GM18517 (cell line): Measurements from ENCODE around the gene TRPC4AP.

ENCODE experiments used
- ATAC-seq: cut with Tn5 transposase; IDR thresholded peaks from one replicate; pipeline ENCODE4 v1.9.1; 2021; ENCODE audit warnings: mild to moderate bottlenecking, moderate library complexity; ENCODE audit not compliant: unreplicated experiment

TRPC4AP gene

DNA sequence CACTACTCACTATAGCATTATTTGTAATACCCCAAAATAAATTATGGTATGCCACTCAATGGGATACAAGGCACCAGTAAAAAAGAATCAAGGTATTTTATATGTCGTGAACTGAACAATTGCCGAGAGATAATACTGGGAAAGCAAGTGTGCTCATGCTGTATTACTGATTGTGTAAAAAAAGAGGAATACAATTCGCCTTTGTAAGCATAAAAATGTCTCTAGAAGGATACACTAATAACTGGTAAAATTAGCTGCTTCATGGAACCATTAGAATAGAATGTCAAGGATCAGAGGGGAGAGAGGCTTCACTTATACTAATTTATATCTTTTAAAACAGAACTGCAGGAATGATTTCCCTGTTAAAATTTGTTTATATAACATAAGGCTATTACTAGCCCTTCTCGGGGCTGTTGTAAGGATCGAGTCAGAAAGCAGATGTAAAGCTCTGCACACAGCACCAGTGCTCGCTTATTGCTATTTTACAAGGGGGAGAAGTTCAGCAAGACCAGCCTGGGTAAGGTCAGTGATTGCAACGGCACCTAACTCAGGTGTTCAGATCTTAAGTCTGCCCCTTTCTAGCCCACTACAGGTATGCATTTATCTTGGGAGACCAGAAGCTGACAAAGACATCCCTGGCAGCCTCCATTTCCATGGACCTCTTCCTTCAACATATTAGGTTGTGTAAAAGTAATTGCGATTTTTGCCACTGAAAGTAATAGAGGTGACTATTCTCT, 75.3 kb downstream of the TRPC4AP start:
- ATAC-seq = no peak

DNA sequence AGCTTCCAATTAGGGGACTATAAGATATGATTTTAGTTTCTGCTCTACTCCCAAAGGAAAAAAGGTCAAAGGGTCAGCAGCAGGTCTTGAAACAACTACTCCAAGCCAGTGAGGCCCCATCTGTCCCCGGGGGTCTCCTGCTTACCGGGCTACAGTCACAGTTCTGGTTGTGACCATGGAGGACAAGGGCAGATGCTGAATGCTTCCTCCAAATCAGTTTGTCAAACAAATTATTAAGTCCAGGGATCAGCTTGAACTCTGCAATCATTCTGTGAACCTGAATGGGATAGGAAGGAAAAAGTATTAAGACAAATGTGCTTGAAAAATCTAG, 76.8 kb downstream of the TRPC4AP start:
- ATAC-seq = no peak

DNA sequence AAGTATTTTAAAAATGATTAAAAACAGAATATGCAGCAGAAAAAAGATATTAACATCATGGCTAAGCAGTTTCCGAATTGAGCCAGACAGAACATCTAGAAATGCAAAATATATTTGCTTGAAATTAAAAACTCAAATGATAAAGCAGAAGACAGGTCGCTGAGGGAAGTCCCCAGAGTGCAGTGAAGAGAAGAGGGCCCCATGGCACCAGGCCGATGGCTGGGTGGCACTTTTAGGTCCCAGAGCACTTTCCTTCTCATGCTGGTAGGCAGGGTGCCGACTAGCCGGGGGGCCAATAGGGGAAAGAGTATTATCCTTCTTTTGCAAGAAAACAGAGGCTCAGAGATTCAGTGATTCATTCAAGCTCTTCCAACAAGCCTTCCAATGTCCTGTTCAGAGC, 78.1 kb downstream of the TRPC4AP start:
- no peak for ATAC-seq

DNA sequence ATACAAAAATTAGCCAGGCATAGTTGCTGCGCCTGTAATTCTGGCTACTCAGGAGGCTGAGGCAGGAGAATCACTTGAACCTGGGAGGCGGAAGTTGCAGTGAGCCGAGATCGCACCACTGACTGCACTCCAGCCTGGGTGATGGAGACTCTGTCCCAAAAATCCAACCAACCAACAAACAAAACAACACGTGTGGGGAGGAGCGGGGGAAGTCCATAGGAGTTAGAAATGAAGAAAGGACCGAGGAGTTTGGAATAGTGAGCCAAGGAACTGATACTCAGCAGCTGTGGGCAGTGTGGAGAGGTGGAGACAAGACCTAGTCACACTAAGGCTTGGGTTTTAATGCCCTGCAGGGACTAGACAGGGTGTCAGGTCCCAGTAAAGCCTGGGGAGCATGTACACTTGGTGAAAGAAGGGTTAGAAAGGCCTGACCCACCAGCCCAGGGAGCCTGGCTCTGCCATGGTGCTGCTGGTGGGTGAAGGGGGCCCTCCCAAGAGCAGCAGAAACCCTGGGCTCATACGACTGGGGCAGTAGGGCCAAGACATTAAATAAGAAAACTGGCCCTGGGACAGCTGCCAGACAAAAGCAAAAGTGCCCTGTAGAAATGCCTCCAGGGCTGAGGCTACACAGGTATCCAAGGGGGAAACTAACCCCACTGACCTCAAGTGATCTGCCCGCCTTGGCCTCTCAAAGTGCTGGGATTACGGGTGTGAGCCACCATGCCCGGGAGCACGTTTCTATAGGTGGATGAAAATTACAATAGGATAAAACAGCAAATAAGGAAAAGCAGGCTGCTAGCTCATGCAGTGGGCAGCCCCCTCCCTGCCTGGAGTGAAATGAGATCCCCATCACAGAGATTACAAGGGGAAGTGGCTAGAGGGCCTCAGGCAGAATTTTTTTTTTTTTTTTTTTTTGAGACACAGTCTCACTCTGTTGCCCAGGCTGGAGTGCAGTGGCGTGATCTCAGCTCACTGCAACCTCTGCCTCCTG, 78.9 kb downstream of the TRPC4AP start:
- no peak for ATAC-seq

DNA sequence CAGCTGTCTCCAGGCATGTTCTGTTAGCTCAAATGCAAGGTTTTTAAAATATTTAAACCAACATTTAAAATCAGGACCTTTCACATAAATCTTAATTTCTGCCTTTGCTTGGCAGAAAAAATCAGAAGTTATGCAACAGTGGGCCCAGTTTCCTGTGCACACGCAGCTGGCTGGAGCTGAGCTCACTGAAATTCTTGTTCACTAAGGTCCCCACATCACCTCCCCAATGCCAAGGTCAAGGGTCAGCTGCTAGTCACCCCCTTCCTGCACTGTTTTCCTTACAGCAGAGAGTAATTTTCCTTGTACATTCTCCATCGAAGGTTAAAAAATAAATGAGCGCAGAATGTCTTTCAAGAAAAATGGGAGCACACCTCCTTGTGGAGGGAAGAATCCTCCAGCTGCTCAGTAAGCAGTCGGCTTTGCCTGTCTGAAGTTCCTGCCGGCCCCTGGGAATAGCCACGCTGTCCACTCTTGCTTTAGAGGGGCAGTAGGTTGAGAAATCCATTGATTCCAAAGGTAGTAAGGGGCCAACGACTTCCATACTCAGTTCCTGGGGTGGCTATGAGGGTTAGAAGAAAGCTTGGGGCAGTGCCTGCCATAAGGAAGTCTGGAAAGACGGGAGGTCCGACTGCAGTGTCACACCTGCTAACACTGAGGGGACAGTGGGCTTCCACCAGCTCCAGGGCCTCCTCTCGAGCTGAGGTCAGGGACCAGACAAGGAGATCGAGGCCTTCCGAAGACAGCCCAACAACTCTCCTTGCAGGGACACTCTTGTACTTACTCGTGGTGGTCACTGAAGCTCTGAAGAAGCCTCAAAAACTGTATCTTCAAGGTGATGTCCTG, 80.2 kb downstream of the TRPC4AP start:
- no peak for ATAC-seq

DNA sequence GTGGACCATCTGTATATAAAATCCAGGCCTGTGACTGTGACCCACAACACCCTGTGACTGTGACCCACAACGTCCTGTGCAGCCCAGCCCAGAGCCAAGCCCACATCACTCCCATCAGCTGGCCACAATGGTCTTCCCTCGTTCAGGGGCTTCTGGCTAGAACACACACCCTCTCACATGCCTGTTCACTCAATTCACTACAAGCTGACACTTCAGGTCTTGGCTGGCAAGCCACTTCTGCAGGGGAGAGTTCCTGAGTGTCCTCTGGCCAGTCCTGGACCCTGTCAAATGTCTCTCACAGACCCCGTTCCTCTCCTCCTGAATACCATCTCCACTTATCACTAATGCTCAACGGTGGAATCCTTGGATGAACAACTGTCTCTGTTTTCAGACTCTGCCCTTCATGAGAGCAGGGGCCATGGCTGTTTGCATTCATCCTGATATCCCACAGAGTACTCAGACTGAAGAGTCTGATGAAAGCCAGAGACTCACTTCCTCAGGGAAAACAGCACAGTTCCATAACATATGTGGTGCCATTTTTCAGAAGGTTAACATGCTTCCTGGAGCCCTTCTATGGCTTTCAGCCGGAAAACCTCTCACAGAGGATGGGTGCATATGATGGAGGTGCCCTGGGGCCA, 80.9 kb downstream of the TRPC4AP start:
- ATAC-seq = no peak

DNA sequence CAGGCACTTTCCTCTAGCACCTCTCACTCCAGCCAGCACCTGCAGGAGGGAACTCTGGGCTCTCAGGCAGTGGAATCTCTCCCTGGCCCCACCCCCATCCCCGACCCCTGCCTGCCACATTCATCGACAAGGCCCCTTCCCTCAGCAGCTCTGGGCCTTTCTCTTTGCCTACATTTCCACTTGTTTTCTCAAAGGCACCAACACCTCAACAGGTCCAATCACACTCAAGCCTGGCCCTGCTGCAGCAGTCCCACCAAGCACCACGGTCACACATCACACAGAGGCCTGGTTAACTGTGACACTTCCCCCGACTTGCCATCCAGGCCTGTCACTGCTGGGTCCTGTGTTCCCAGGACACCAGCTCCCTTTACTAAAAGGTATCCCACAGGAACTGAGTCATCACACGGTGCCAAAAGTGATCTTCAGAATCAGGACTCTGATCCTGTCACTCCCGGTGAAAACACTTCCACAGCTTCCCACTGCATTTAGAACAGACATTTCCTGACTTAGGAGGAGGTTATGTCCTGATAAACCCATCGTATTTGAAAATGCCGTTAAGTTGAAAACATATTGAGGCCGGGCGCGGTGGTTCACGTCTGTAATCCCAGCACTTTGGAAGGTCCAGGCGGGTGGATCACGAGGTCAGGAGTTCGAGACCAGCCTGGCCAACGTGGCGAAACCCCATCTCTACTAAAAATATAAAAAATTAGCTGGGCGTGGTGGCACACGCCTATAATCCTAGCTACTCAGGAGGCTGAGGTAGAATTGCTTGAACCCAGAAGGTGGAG, 82.0 kb downstream of the TRPC4AP start:
- ATAC-seq = no peak

DNA sequence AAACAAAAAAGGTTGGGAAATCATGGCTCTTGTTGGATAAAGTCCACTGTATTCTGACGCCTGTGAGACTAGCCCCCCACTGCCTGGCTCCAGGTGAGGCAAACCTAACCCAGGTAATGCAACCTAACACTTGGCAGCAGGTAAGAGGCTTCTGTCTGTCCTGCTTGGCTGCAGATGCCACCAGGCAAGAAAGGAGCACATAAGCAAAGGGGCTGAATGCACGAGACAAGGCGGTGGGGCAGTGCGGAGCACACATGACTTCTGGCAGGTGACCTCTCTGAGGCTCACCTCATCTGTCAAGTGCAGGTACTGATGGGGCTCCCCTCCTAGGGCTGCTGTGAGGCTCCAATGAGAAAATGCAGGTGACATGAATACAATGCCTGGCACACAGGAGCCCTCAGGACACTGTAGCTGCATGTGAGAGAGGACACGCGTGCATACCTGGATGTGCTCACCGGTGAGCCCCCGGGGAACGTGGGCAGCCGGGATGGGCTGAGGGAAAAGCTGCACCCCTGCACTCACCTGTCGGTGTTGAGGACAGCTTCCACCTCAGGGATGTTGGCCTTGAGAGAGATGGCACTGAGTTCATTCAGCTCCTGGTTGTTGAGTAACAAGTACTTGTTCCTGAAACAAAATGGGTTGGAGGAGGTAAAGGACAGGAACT, 82.8 kb downstream of the TRPC4AP start:
- no peak for ATAC-seq

DNA sequence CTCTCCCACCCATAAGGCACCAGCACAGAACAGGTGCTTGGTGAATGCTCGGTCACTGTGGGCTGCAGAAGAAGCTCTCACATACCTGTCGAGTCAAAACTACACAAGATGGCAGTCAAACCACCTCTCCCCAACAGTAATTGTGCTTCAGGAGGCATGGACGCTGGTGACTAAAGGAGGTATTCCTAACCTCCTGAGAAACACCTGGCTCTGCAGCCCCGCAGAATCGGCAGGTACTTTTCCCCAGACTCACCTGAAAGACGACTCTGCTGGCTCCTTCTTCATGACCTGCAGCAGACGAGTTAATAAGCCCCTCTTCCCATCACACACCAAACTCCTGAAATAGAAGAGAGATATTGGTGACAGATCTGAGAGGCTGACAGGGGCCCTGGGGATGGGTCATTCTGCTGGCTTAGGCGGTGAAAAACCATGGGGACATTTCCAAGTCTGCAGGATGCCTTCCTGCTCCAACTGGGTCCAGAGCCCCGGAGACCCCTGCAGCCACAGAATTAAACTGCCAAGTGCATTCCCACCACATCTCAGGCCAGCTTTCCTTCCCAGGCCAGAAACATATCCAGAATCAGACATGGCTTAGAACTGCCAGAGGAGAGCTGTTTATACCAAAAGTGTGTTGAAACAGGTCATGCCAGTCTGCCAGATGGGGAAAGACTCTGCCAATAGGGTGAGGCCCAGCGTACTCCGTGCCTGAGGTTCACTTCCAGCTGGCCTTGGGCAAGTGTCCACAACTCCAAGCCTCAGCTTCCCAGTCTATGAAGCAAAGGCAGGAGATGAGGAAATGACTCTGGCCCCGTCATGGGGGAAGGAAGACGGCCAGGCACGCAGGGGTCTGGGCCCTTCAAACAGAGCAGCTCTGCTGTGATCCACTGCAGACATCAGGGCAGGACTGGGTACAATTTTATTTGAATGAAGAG, 83.9 kb downstream of the TRPC4AP start:
- ATAC-seq = no peak

DNA sequence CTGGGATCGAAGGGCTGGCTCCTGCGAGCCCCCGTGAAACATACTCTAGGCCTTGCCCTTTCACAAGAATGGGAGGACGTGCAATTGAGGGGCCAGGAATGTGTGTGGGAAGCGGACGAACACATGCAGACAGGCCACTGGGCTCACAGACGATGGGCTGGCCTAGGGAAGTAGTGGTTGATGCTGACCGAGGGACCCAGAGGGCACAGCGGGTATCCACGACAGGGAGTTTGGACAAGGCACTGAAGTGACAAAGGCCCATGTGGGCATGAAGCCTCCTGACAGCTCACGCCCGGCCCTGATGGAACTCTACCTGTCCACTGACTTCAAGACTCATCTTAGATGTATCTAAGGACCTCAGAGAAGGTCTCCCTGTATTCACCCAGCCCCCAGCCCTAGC, 84.7 kb downstream of the TRPC4AP start:
- ATAC-seq = no peak

DNA sequence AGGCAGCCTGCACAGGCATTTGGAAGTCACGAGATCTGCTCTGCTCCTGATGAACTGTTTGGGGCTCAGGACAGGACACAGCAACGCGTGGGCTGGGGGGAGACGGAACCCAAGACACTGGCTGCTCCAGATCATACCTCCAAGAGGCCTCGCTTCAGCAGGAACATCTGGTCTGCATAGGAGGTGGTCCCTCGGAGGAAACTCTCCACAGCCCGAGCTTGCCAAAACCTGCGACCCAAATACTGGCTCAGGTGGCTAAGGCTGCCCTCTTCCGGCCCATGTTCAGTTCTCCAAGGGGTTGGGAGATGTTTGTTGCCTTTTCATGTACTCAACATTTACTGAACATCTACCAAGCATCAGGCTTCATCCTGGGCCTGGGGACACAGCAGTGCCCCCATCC, 85.2 kb downstream of the TRPC4AP start:
- ATAC-seq = no peak

DNA sequence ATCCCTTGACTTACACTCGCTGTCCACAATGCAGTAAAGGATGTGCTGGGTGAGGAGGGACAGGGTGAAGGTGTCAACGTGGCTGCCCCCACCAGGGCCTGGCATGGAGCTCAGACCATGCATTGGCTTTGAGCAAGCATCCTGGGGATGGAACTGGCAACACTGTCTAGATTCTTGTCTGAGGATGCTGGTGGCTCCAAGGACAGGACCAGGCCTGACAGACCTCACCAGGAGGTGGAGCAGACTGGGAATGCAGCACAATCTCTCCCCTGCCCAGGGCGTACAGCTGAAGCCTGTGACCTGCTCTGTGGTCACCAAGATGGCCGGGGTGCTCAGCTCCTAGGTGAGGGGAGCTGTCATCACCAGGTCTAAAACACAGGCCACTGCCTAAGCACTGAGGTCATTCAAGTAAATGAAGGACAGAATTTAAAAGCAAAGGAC, 86.1 kb downstream of the TRPC4AP start:
- no peak for ATAC-seq

DNA sequence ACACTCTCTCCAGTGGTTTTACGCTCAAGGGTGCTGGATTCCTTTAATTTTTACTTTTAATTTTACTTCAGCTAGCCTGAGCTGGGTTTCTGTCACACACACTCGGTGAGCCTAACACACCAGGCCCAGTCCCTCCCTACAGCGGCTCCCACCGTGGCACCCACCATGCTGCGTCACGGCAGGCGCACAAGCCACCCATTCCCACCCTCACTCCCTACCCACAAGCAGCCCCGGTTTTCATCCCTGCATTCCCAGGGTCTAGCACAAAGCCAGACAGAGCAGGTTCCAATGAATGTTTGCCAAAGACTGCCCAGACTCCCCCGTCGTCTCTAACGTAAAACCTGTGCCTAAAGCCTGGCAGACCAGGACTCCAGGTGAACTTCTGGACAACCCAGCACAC, 86.6 kb downstream of the TRPC4AP start:
- no peak for ATAC-seq

DNA sequence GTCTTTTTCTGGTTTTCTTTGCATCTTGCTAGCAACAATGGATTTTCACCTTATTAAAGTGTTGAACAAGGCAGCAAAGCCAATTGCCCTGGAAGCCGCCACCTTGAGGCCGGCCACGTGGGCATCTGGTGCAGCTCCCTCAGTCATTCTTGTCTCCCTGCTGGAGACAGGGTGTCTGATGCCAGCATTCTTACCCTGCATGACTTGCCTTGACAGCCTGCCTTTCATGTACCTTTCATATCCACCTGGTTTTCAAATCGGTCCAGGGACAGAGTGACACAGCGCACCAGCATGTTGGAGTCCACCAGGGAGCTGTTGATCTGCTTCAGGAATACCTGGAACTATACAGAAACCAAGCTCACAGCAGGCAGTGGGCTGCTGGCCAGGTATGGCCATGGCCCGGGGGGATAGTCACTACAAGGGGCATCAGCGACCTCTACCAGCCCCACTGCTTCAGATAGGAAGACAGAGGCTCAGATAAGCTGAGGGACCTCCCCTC, 87.1 kb downstream of the TRPC4AP start:
- no peak for ATAC-seq

DNA sequence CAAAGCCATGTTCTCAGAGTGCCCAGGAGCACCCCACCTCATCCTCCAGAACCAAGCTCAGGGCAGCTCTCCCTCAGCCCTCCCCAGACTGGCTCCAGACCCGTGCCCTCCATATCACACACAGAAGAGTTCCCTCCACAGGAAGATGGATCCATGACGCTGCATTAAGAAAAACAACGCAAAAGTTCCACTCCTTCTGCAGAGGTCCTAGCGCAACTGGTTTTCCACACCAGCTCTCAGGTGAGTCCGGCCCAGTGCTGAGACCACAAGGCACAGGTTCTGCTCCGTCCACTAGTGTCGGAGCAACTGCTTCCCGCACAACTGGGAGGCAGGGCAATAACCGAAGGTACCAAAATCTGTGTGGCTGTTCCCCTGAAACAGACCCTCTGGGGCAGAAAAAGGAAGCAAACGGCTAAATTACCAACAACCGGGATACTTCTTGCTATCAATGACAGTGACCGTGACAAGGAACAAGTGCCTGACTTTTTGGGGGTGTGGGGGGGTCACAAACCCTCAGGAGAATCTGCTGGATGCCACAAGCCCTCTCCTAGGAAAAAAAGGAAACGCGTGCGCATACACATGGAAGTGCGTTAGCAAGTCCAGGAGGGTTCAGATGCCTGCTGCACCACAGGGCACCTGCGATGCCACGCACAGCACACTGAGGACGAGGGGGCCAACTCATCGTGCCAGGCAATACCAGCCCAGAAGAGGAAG, 87.7 kb downstream of the TRPC4AP start:
- ATAC-seq = no peak

DNA sequence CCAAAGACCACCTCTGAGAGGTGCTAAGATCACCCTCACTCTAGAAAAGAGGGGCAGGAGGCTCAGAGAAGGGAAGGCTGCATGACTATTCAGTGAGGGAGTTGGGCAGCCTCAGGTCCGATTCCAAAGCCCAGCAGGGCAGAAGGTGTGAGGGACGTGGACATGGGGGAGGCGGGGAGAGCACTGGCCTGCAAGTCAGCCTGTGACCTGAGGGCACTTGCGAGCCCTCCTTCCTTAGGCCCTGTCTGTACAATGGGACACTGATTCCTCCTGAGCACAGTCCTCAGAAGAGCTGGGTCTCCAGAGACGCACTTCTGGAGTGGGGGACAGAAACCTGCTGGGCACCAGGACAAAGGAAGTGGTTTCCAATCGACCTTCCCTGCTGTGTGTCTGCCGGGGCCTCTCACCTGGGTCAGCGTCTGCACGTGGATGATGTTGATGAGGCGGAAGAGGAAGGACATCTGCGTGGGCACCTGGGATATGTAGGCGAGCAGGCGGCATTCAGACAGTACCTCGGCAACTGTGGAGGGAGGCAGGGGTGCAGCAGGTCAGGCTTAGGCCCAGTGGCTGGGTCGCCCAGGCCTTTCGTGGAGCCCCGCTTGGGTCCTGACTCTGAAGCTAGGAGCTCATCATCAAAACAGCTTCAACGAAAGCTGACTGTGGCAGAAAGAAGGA, 88.4 kb downstream of the TRPC4AP start:
- no peak for ATAC-seq
